Measurements from ENCODE around the gene ATP10A.

DNA sequence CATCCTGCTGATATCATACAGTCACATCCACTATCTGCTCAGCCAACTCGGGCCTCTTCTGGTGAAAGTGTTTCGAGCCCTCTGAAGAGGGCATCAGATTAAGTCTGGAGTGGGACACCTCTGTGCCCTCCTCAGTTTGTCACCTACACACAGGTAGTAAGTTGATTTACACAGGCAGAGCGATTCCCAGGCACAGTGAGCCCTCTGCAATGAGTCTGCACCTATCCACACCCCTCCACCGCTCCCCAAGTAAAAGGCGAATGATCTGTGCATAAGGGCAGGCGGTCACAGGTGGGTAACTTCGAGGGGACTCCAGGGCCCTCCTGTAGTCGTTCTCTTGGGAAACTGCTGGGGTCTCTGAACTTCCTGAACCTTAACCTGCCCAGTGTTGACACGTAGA is 152.0 kb downstream of the ATP10A start:
- no peak for TF ChIP-seq ZFP30 (CRISPR knock-in tag; IDR thresholded peaks at IDR 0.05)
- TF ChIP-seq, protein P1, sequence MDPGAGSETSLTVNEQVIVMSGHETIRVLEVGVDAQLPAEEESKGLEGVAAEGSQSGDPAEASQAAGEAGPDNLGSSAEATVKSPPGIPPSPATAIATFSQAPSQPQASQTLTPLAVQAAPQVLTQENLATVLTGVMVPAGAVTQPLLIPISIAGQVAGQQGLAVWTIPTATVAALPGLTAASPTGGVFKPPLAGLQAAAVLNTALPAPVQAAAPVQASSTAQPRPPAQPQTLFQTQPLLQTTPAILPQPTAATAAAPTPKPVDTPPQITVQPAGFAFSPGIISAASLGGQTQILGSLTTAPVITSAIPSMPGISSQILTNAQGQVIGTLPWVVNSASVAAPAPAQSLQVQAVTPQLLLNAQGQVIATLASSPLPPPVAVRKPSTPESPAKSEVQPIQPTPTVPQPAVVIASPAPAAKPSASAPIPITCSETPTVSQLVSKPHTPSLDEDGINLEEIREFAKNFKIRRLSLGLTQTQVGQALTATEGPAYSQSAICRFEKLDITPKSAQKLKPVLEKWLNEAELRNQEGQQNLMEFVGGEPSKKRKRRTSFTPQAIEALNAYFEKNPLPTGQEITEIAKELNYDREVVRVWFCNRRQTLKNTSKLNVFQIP (CRISPR knock-in tag; IDR thresholded peaks at IDR 0.05; ENCODE audit: borderline replicate concordance, low read depth): no peak
- TF ChIP-seq CSDC2 (CRISPR knock-in tag; IDR thresholded peaks at IDR 0.05): no peak
